HG03025 (cell line): Measurements from ENCODE around the gene TXNRD1.

Experiments
- ATAC-seq: cut with Tn5 transposase; IDR thresholded peaks from one replicate; pipeline ENCODE4 v1.9.1; 2021; ENCODE audit warnings: mild to moderate bottlenecking, moderate library complexity; ENCODE audit not compliant: unreplicated experiment, low FRiP score

The TXNRD1 gene

GRCh38 chr12:104297477-104298113, 82.0 kb downstream of the TXNRD1 start:
- no peak for ATAC-seq

- ATAC-seq = no peak
Observed at GRCh38 chr12:104299842-104300481, 84.4 kb downstream of the TXNRD1 start.

- ATAC-seq = peak; percentile 63
Observed at GRCh38 chr12:104303538-104304151, 88.1 kb downstream of the TXNRD1 start, which contains the start of gene EID3. TSS of gene EID3 (plus strand) at chr12:104303739. CDS start at chr12:104303935, 196 bp downstream.

- no peak for ATAC-seq
Observed at GRCh38 chr12:104304261-104305009, 88.9 kb downstream of the TXNRD1 start.

- ATAC-seq = no peak
Observed at GRCh38 chr12:104305349-104305748, 89.8 kb downstream of the TXNRD1 start.

DNA sequence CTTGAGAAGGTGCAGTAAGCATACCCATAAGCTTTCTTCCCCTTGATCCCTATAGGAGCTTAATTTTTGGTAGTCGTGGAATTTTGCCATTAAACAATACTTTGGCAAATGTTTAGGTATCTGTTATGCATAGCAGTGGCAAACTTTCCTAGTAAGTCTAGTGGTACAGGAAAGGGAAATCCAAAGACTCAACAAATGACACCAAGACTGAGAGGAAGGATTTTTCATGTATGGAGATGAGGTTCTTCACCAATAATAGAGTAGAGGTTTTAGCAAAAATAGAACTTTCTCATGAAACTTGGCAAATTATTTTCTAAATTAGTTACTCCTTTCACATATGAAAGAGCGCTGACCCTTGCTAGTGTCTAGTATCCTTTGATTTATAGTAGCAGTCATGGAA, 90.8 kb downstream of the TXNRD1 start:
- no peak for ATAC-seq

GRCh38 chr12:104306943-104307654, 91.5 kb downstream of the TXNRD1 start:
- no peak for ATAC-seq

DNA sequence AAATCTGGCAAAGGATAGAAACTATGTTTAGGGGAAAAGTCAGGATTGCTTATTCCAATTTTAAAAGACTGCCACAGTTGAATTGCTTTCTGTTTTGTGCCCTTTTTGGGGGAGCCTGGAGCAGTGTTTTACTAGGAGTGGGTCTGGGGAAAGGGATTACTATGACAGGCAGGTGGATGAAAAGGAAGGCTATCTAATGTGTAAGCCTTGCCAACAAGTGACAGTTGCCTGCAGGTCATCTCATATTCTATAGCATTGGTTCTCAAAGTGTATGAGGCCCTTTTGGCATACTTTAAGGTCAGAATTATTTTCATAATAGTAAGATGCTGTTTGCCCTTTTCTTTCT, 92.0 kb downstream of the TXNRD1 start:
- no peak for ATAC-seq

GRCh38 chr12:104309446-104309993, 93.9 kb downstream of the TXNRD1 start:
- no peak for ATAC-seq

DNA sequence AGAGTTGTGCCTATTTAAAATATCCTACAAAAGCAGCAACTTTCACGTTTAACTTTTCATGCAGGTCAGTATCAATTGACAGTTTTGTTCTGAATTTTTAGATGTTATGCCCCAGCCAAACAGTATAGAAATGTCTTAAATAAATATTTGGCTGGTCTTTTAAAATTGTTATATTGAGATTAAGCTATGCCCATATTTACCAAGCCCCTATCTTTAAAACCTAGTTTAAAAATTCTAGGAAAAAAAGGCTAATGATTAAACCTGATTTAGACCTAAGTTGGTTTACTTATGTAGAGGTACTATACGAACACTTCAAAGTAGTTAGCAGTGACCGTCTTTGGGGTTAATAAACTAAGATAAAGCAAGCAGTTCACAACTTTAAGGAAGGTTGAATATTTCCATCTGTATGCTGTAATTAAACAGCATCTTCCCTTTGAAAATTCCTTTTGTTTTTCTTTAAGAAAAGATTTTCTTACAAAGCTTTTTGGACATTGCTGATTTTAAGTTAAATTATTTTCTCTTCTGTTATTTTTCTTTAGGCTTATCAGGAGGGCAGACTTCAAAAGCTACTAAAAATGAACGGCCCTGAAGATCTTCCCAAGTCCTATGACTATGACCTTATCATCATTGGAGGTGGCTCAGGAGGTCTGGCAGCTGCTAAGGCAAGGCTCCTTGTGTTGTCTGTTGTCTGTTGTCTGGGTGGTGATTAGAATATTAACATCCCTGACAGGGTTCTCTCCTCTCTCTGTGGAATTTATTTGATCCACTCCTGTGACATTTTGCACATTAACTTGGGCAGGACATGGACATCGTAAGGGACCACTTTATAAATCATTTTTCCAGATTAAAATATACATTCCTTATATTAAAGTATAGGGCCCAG, 95.4 kb downstream of the TXNRD1 start:
- ATAC-seq = no peak

DNA sequence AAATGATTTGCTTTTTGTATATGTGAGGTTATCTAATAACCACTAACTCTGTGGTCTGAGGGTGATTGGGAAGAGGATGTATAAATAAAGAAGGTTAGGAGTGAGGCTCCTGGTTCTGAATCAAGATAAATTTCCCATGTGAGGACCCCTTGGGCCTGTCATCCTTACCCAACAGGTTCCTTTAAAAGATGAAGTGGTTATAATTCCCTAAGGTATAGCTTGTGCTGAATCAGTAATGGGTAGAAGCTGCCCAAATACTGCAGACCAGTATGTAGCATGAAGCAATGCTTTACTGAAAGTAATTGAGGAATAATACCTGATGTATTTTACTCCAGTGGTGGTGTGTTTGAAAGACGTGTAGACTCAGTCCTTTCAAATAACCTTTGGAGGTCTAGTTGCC, 96.6 kb downstream of the TXNRD1 start:
- ATAC-seq = no peak

DNA sequence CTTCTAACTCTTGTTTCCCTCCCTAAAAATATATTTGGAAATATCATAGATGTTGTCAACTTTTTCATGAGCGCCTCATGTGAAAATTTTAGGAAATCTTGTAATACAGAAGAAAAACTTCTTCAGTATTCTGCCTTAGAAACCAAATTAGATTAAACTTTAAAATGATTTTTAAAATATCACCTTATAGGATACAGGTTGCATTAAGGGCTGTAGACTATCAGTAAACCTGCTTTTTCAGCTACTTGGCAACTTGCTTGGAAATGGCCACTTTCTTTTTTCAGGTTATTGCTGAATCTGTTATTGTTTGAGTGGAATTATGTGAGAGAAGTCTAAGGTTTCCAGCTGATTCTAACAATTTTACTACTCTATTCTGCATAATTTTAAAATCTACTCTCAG, 97.1 kb downstream of the TXNRD1 start:
- ATAC-seq = no peak

GRCh38 chr12:104313568-104314241, 98.1 kb downstream of the TXNRD1 start:
- ATAC-seq = no peak

GRCh38 chr12:104314242-104314614, 98.6 kb downstream of the TXNRD1 start:
- no peak for ATAC-seq

DNA sequence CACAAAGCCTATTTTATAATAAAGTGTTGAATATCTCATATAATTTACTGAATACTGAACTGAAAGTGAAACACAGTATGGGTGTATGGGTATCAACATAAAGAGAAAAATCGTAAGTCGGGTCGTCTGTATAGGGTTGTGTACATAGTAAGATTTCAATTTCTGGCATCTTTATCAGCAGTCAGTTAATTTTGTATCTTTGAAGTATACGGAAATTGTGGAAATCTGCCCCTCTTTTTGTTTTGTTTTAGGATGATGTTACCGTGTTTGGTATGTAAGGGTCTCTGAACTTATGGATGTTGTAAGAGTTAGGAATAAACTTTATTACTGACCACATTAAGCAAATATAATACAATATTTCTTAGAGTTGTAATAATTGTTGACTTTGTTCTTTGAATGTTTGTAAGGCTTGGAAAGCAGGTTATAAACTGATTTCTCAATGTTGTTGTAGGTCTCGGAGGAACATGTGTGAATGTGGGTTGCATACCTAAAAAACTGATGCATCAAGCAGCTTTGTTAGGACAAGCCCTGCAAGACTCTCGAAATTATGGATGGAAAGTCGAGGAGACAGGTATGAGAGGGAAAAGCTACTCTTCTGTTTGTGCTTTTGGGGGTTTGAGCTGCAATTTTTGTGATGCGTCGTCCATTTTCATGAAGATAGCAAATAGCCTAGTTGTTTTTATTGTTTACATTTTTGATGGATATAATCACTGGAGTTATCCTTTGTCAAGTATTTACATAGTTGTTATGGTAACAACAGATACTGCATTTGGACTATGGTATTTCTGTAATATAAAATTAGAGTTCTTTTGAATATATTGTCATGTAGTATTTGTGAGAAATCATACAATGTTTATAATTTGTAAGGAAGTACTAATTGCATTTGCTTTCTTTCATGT, 100.0 kb downstream of the TXNRD1 start:
- no peak for ATAC-seq

DNA sequence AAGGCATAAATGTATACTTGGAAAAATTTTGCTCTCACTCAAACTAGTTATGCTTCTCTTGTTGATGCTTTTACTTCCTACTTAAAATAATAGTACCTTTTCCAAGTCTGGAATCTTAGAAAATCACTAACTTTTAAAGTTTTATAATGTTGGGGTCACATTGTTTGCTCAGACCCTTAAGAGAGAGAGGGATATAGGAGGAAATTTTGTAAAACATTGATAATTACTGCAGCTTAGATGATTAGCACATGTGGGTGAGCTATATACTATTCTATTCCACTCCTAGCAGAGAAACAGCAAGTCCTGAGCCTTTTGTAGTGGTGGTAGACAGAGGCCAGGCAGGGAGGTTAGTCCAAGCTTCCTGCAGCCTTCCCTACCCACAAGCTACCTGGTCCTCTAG, 101.4 kb downstream of the TXNRD1 start:
- no peak for ATAC-seq

DNA sequence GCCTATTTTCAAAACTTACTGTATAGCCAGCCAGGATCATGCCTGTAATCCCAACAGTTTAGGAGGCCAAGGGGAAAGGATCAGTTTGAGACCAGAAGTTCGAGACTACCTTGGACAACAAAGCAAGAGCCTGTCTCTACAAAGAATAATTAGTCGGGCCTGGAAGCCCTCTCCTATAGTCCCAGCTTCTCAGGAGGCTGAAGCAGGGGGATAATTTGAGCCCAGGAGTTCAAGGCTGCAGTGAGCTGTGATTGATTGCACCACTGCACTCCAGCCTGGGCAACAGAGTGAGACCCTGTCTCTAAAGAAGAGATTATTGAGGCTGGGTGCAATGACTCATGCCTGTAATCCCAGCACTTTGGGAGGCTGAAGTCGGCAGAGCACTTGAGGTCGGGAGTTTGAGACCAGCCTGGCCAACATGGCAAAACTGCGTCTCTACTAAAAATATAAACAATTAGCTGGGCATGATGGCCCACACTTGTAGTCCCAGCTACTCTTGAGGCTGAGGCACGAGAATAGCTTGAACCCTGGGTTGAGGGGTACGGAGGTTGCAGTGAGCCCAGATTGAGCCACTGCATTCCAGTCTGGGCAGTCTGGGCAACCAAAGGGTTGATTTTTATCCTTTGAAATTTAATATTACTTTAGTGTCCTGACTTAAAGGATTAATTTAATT, 102.1 kb downstream of the TXNRD1 start:
- no peak for ATAC-seq
